ENCODE measurements around the gene MAP3K20. TPM values are rescaled to one million over a fixed set of nuclear protein-coding genes. Genes with fewer than 3 reads are reported as not detected.
"Not testable (repeated sequence)": the region's sequence is repeated elsewhere in the genome, so short reads cannot be mapped to it uniquely, and the experiment has no call there.

Gene MAP3K20
- total RNA-seq, 2 donors from 2014 or later = 141 to 223 TPM

- H3K9me3 ChIP-seq = no peaks in the 10 kb centered on the region
- TF ChIP-seq CTCF (IDR thresholded peaks at IDR 0.05) = no peak
- H3K4me3 ChIP-seq = no peak overlapping the region
- no peak for DNase-seq (ENCODE audit: low spot score)
- no peaks in the 10 kb centered on the region for H3K36me3 ChIP-seq
- H3K27me3 ChIP-seq = no peaks in the 10 kb centered on the region
- H3K27ac ChIP-seq = no peak overlapping the region
- H3K4me1 ChIP-seq = no peaks in the 10 kb centered on the region
These were observed 175.6 kb downstream of the MAP3K20 start for GRCh38 chr2:173251225-173251624.

- no peak for TF ChIP-seq CTCF (IDR thresholded peaks at IDR 0.05)
- Histone ChIP-seq H3K36me3 (no peaks in the 10 kb centered on the region), H3K4me3 (no peak overlapping the region), H3K9me3 (no peaks in the 10 kb centered on the region), H3K27me3 (no peaks in the 10 kb centered on the region), H3K27ac (no peak overlapping the region), H3K4me1 (no peaks in the 10 kb centered on the region)
- DNase-seq (ENCODE audit: low spot score) = no peak
These were observed 176.9 kb downstream of the MAP3K20 start for GRCh38 chr2:173252581-173252980.

- DNase-seq (ENCODE audit: low spot score) = no peak
- H3K27me3 ChIP-seq = no peaks in the 10 kb centered on the region
- no peak overlapping the region for H3K27ac ChIP-seq
- H3K36me3 ChIP-seq = peaks cover 5% of the 10 kb centered on the region
- TF ChIP-seq CTCF (IDR thresholded peaks at IDR 0.05) = no peak
- no peak overlapping the region for H3K4me3 ChIP-seq
- no peaks in the 10 kb centered on the region for H3K4me1 ChIP-seq
- no peaks in the 10 kb centered on the region for H3K9me3 ChIP-seq
These were observed 179.0 kb downstream of the MAP3K20 start for GRCh38 chr2:173254659-173255058.

GRCh38 chr2:173258701-173259100 lies 183.1 kb downstream of the MAP3K20 start:
- H3K27ac ChIP-seq = no peak overlapping the region
- no peaks in the 10 kb centered on the region for H3K9me3 ChIP-seq
- DNase-seq (ENCODE audit: low spot score) = no peak
- H3K4me1 ChIP-seq = no peaks in the 10 kb centered on the region
- no peak for TF ChIP-seq CTCF (IDR thresholded peaks at IDR 0.05)
- H3K36me3 ChIP-seq = peaks cover 9% of the 10 kb centered on the region
- no peaks in the 10 kb centered on the region for H3K27me3 ChIP-seq
- H3K4me3 ChIP-seq = no peak overlapping the region

GRCh38 chr2:173262356-173262755 lies 186.7 kb downstream of the MAP3K20 start:
- DNase-seq (ENCODE audit: low spot score); H3K27ac ChIP-seq; H3K4me1 ChIP-seq; H3K9me3 ChIP-seq; H3K4me3 ChIP-seq; H3K27me3 ChIP-seq: not testable (repeated sequence)
- H3K36me3 ChIP-seq = peaks cover 21% of the 10 kb centered on the region

- DNase-seq (ENCODE audit: low spot score) = no peak
- no peak for TF ChIP-seq CTCF (IDR thresholded peaks at IDR 0.05)
- peaks cover 20% of the 10 kb centered on the region for H3K36me3 ChIP-seq
- no peaks in the 10 kb centered on the region for H3K4me1 ChIP-seq
- H3K4me3 ChIP-seq = no peak overlapping the region
- H3K9me3 ChIP-seq = no peaks in the 10 kb centered on the region
- no peaks in the 10 kb centered on the region for H3K27me3 ChIP-seq
- no peak overlapping the region for H3K27ac ChIP-seq
These were observed 188.5 kb downstream of the MAP3K20 start for GRCh38 chr2:173264151-173264550.

All from right atrium auricular region (tissue), 2 donors.